Left forelimb (tissue), 1 donor: Measurements from ENCODE around the gene PI16.
"Not testable (repeated sequence)": the region's sequence is repeated elsewhere in the genome, so short reads cannot be mapped to it uniquely, and the experiment has no call there.

Experiments used
- DNase-seq: peaks from one replicate; pipeline ENCODE4 v3.0.0-alpha.2; 2018; ENCODE audit warnings: low spot score

Gene PI16

GRCh38 chr6:36975231-36976006, 20.9 kb downstream of the PI16 start:
- DNase-seq = no peak

GRCh38 chr6:36976007-36976264, 21.4 kb downstream of the PI16 start:
- DNase-seq = no peak

- DNase-seq = no peak
Observed at GRCh38 chr6:36976509-36976908, 22.0 kb downstream of the PI16 start.

- DNase-seq = no peak
Observed at GRCh38 chr6:36976931-36977330, 22.4 kb downstream of the PI16 start.

- DNase-seq = no peak
Observed at GRCh38 chr6:36977470-36977941, 23.0 kb downstream of the PI16 start.

- DNase-seq = no peak
Observed at GRCh38 chr6:36978421-36979346, 24.1 kb downstream of the PI16 start.

GRCh38 chr6:36979347-36979742, 24.8 kb downstream of the PI16 start:
- no peak for DNase-seq

- DNase-seq = no peak
Observed at GRCh38 chr6:36980129-36980528, 25.6 kb downstream of the PI16 start.

GRCh38 chr6:36980876-36981619, 26.5 kb downstream of the PI16 start:
- no peak for DNase-seq

GRCh38 chr6:36983538-36983937, 29.0 kb downstream of the PI16 start:
- no peak for DNase-seq

GRCh38 chr6:36984581-36985416, 30.3 kb downstream of the PI16 start:
- DNase-seq = no peak

GRCh38 chr6:36985417-36985807, 30.9 kb downstream of the PI16 start:
- no peak for DNase-seq

GRCh38 chr6:36985808-36986703, 31.5 kb downstream of the PI16 start, which contains the start of gene MTCH1:
Gene MTCH1, minus strand, starts transcription at chr6:36986196. Its CDS starts 23 bp downstream, at chr6:36986173.
- DNase-seq = peak; percentile 94

- no peak for DNase-seq
Observed at GRCh38 chr6:36986704-36987047, 32.1 kb downstream of the PI16 start.

GRCh38 chr6:36989264-36989663, 34.7 kb downstream of the PI16 start:
- no peak for DNase-seq

- not testable (repeated sequence) for DNase-seq
Observed at GRCh38 chr6:36990401-36990800, 35.9 kb downstream of the PI16 start.

GRCh38 chr6:36997811-36998722, 43.5 kb downstream of the PI16 start:
- no peak for DNase-seq

GRCh38 chr6:36998723-36999038, 44.1 kb downstream of the PI16 start:
- no peak for DNase-seq

- no peak for DNase-seq
Observed at GRCh38 chr6:36999061-36999750, 44.7 kb downstream of the PI16 start.
